ENCODE measurements around the gene MARVELD2.
"Not testable (repeated sequence)": the region's sequence is repeated elsewhere in the genome, so short reads cannot be mapped to it uniquely, and the experiment has no call there.

Gene MARVELD2

GRCh38 chr5:69414885-69415583, at the start of gene MARVELD2:
Gene MARVELD2, plus strand, starts transcription at chr5:69415116. Its CDS starts 4,270 bp downstream, at chr5:69419386.
- no peaks in the 10 kb centered on the region for H3K9me3 Mint-ChIP-seq
- H3K27ac Mint-ChIP-seq: peak within 1 kb of the TSS; percentile 12
- H3K27me3 Mint-ChIP-seq (ENCODE audit: low read depth): peaks cover 4% of the 10 kb centered on the region
- no peaks in the 10 kb centered on the region for H3K4me1 Mint-ChIP-seq (ENCODE audit: low read depth)
- H3K36me3 Mint-ChIP-seq (ENCODE audit: low read depth): peaks cover 15% of the 10 kb centered on the region
- H3K4me3 Mint-ChIP-seq: peak within 1 kb of the TSS; percentile 43
- DNase-seq (ENCODE audit: low spot score): peak; percentile 9

GRCh38 chr5:69367697-69368279, 47.1 kb upstream of the MARVELD2 start:
- peaks cover 30% of the 10 kb centered on the region for H3K4me1 Mint-ChIP-seq (ENCODE audit: low read depth)
- H3K27ac Mint-ChIP-seq: peak overlapping the region; percentile 97
- H3K9me3 Mint-ChIP-seq: no peaks in the 10 kb centered on the region
- H3K36me3 Mint-ChIP-seq (ENCODE audit: low read depth): peaks cover 40% of the 10 kb centered on the region
- peak overlapping the region; percentile 93 for H3K4me3 Mint-ChIP-seq
- DNase-seq (ENCODE audit: low spot score): no peak
- H3K27me3 Mint-ChIP-seq (ENCODE audit: low read depth): no peaks in the 10 kb centered on the region

- Mint-ChIP-seq H3K27me3 (ENCODE audit: low read depth) (no peaks in the 10 kb centered on the region), H3K4me3 (peak overlapping the region; percentile 93), H3K4me1 (ENCODE audit: low read depth) (peaks cover 32% of the 10 kb centered on the region), H3K9me3 (no peaks in the 10 kb centered on the region), H3K27ac (peak overlapping the region; percentile 97), H3K36me3 (ENCODE audit: low read depth) (peaks cover 36% of the 10 kb centered on the region)
- peak; percentile 16 for DNase-seq (ENCODE audit: low spot score)
Observed at GRCh38 chr5:69368458-69369339, 46.2 kb upstream of the MARVELD2 start.

GRCh38 chr5:69369340-69370121, 45.4 kb upstream of the MARVELD2 start, which contains the start of the genes AK6, RAD17 and TAF9:
Gene AK6, minus strand, starts transcription at chr5:69369520. Its CDS starts 30 bp downstream, at chr5:69369490.
Gene RAD17, plus strand, starts transcription at chr5:69369818. Its CDS starts 2,391 bp downstream, at chr5:69372209.
Gene TAF9, minus strand, starts transcription at chr5:69369520. Its CDS starts 3,783 bp downstream, at chr5:69365737.
- DNase-seq (ENCODE audit: low spot score): peak; percentile 90
- Mint-ChIP-seq H3K4me3 (peak within 1 kb of the TSS; percentile 93), H3K27ac (peak within 1 kb of the TSS; percentile 98), H3K9me3 (no peaks in the 10 kb centered on the region), H3K36me3 (ENCODE audit: low read depth) (peaks cover 33% of the 10 kb centered on the region), H3K27me3 (ENCODE audit: low read depth) (no peaks in the 10 kb centered on the region), H3K4me1 (ENCODE audit: low read depth) (peaks cover 30% of the 10 kb centered on the region)

GRCh38 chr5:69370335-69370734, 44.6 kb upstream of the MARVELD2 start:
- peaks cover 25% of the 10 kb centered on the region for H3K36me3 Mint-ChIP-seq (ENCODE audit: low read depth)
- peak; percentile 15 for DNase-seq (ENCODE audit: low spot score)
- peaks cover 28% of the 10 kb centered on the region for H3K4me1 Mint-ChIP-seq (ENCODE audit: low read depth)
- H3K9me3 Mint-ChIP-seq; H3K27me3 Mint-ChIP-seq (ENCODE audit: low read depth): not testable (repeated sequence)
- peak overlapping the region; percentile 98 for H3K27ac Mint-ChIP-seq
- peak overlapping the region; percentile 91 for H3K4me3 Mint-ChIP-seq

GRCh38 chr5:69372394-69372793, 42.5 kb upstream of the MARVELD2 start:
- H3K4me1 Mint-ChIP-seq (ENCODE audit: low read depth): peaks cover 22% of the 10 kb centered on the region
- H3K36me3 Mint-ChIP-seq (ENCODE audit: low read depth): peaks cover 19% of the 10 kb centered on the region
- no peak overlapping the region for H3K4me3 Mint-ChIP-seq
- H3K27me3 Mint-ChIP-seq (ENCODE audit: low read depth): no peaks in the 10 kb centered on the region
- no peaks in the 10 kb centered on the region for H3K9me3 Mint-ChIP-seq
- DNase-seq (ENCODE audit: low spot score): no peak
- peak overlapping the region; percentile 31 for H3K27ac Mint-ChIP-seq

- peaks cover 14% of the 10 kb centered on the region for H3K4me1 Mint-ChIP-seq (ENCODE audit: low read depth)
- no peak overlapping the region for H3K4me3 Mint-ChIP-seq
- peaks cover 12% of the 10 kb centered on the region for H3K36me3 Mint-ChIP-seq (ENCODE audit: low read depth)
- H3K27me3 Mint-ChIP-seq (ENCODE audit: low read depth): no peaks in the 10 kb centered on the region
- H3K9me3 Mint-ChIP-seq: no peaks in the 10 kb centered on the region
- H3K27ac Mint-ChIP-seq: peak overlapping the region; percentile 20
- no peak for DNase-seq (ENCODE audit: low spot score)
Observed at GRCh38 chr5:69374911-69375446, 39.9 kb upstream of the MARVELD2 start.

GRCh38 chr5:69378376-69378775, 36.5 kb upstream of the MARVELD2 start:
- peaks cover 17% of the 10 kb centered on the region for H3K36me3 Mint-ChIP-seq (ENCODE audit: low read depth)
- H3K9me3 Mint-ChIP-seq: no peaks in the 10 kb centered on the region

GRCh38 chr5:69404659-69405330, 10.1 kb upstream of the MARVELD2 start:
- Mint-ChIP-seq H3K9me3 (no peaks in the 10 kb centered on the region), H3K4me3 (no peak overlapping the region), H3K27me3 (ENCODE audit: low read depth) (no peaks in the 10 kb centered on the region), H3K4me1 (ENCODE audit: low read depth) (no peaks in the 10 kb centered on the region), H3K27ac (no peak overlapping the region), H3K36me3 (ENCODE audit: low read depth) (peaks cover 39% of the 10 kb centered on the region)
- no peak for DNase-seq (ENCODE audit: low spot score)

More at GRCh38 chr5:69378376-69378775, 36.5 kb upstream of the MARVELD2 start:
- no peaks in the 10 kb centered on the region for H3K4me1 Mint-ChIP-seq (ENCODE audit: low read depth)
- no peak for DNase-seq (ENCODE audit: low spot score)
- no peak overlapping the region for H3K27ac Mint-ChIP-seq
- H3K4me3 Mint-ChIP-seq: no peak overlapping the region
- no peaks in the 10 kb centered on the region for H3K27me3 Mint-ChIP-seq (ENCODE audit: low read depth)

GRCh38 chr5:69415584-69415958, 655 bp downstream of the MARVELD2 start:
- Mint-ChIP-seq H3K4me1 (ENCODE audit: low read depth) (no peaks in the 10 kb centered on the region), H3K9me3 (no peaks in the 10 kb centered on the region), H3K27me3 (ENCODE audit: low read depth) (peaks cover 4% of the 10 kb centered on the region), H3K27ac (no peak overlapping the region), H3K4me3 (peak overlapping the region; percentile 43), H3K36me3 (ENCODE audit: low read depth) (peaks cover 12% of the 10 kb centered on the region)
- no peak for DNase-seq (ENCODE audit: low spot score)

- Mint-ChIP-seq H3K27ac (no peak overlapping the region), H3K4me3 (no peak overlapping the region), H3K27me3 (ENCODE audit: low read depth) (peaks cover 4% of the 10 kb centered on the region), H3K9me3 (no peaks in the 10 kb centered on the region), H3K4me1 (ENCODE audit: low read depth) (no peaks in the 10 kb centered on the region), H3K36me3 (ENCODE audit: low read depth) (peaks cover 12% of the 10 kb centered on the region)
- DNase-seq (ENCODE audit: low spot score): no peak
Observed at GRCh38 chr5:69416180-69416579, 1.3 kb downstream of the MARVELD2 start.

GRCh38 chr5:69416699-69417098, 1.8 kb downstream of the MARVELD2 start:
- Mint-ChIP-seq H3K27me3 (ENCODE audit: low read depth) (peaks cover 4% of the 10 kb centered on the region), H3K4me1 (ENCODE audit: low read depth) (no peaks in the 10 kb centered on the region), H3K4me3 (no peak overlapping the region), H3K36me3 (ENCODE audit: low read depth) (peaks cover 8% of the 10 kb centered on the region), H3K27ac (no peak overlapping the region), H3K9me3 (no peaks in the 10 kb centered on the region)
- DNase-seq (ENCODE audit: low spot score): no peak

Data from T-helper 2 cell treated with Interferon-gamma antibody and Interleukin-4, amounts not matched to agents 5 μg/mL and 100 μg/mL, for 36 hours (primary cell).